Measurements from ENCODE around the gene PGM2L1. TPM values are rescaled to one million over a fixed set of nuclear protein-coding genes. Genes with fewer than 3 reads are reported as not detected.

PGM2L1 gene
- total RNA-seq, 1 donor from 2014 or later = 1.6 TPM

- peak overlapping the region; percentile 84 for H3K4me3 ChIP-seq
- TF ChIP-seq CTCF (IDR thresholded peaks at IDR 0.05; ENCODE audit: borderline replicate concordance) = peak; percentile 20
- H3K36me3 ChIP-seq = no peaks in the 10 kb centered on the region
- no peaks in the 10 kb centered on the region for H3K27me3 ChIP-seq (ENCODE audit: low read depth)
- no peaks in the 10 kb centered on the region for H3K9me3 ChIP-seq (replicated peaks)
- H3K4me1 ChIP-seq = peaks cover 12% of the 10 kb centered on the region
- DNase-seq = no peak
- H3K27ac ChIP-seq (replicated peaks) = peak overlapping the region; percentile 96
- intact Hi-C loops (cut with micrococcal nuclease) = no loop called here
Measured at GRCh38 chr11:74397501-74398243, 561 bp downstream of the PGM2L1 start.

GRCh38 chr11:74392256-74392655 is 6.0 kb downstream of the PGM2L1 start:
- no peak for TF ChIP-seq CTCF (IDR thresholded peaks at IDR 0.05; ENCODE audit: borderline replicate concordance)
- DNase-seq = no peak
- Histone ChIP-seq H3K4me1 (peaks cover 2% of the 10 kb centered on the region), H3K4me3 (no peak overlapping the region), H3K9me3 (replicated peaks) (no peaks in the 10 kb centered on the region), H3K27ac (replicated peaks) (no peak overlapping the region), H3K27me3 (ENCODE audit: low read depth) (no peaks in the 10 kb centered on the region), H3K36me3 (no peaks in the 10 kb centered on the region)
- intact Hi-C loops (cut with micrococcal nuclease) = no loop called here

GRCh38 chr11:74391193-74391592 is 7.0 kb downstream of the PGM2L1 start:
- Histone ChIP-seq H3K4me1 (no peaks in the 10 kb centered on the region), H3K36me3 (no peaks in the 10 kb centered on the region), H3K9me3 (replicated peaks) (no peaks in the 10 kb centered on the region), H3K27me3 (ENCODE audit: low read depth) (no peaks in the 10 kb centered on the region), H3K27ac (replicated peaks) (no peak overlapping the region), H3K4me3 (no peak overlapping the region)
- DNase-seq = no peak
- no peak for TF ChIP-seq CTCF (IDR thresholded peaks at IDR 0.05; ENCODE audit: borderline replicate concordance)
- intact Hi-C loops (cut with micrococcal nuclease) = no loop called here

- intact Hi-C loops (cut with micrococcal nuclease) = no loop called here
- no peak overlapping the region for H3K27ac ChIP-seq (replicated peaks)
- no peak overlapping the region for H3K4me3 ChIP-seq
- no peaks in the 10 kb centered on the region for H3K27me3 ChIP-seq (ENCODE audit: low read depth)
- TF ChIP-seq CTCF (IDR thresholded peaks at IDR 0.05; ENCODE audit: borderline replicate concordance) = no peak
- no peak for DNase-seq
- no peaks in the 10 kb centered on the region for H3K4me1 ChIP-seq
- no peaks in the 10 kb centered on the region for H3K9me3 ChIP-seq (replicated peaks)
- no peaks in the 10 kb centered on the region for H3K36me3 ChIP-seq
Measured at GRCh38 chr11:74390697-74391096, 7.5 kb downstream of the PGM2L1 start.

- Histone ChIP-seq H3K27me3 (ENCODE audit: low read depth) (no peaks in the 10 kb centered on the region), H3K4me3 (no peak overlapping the region), H3K9me3 (replicated peaks) (no peaks in the 10 kb centered on the region), H3K4me1 (no peaks in the 10 kb centered on the region), H3K27ac (replicated peaks) (no peak overlapping the region), H3K36me3 (no peaks in the 10 kb centered on the region)
- TF ChIP-seq CTCF (IDR thresholded peaks at IDR 0.05; ENCODE audit: borderline replicate concordance) = peak; percentile 81
- DNase-seq = no peak
- intact Hi-C loops (cut with micrococcal nuclease) = loop anchor here (2.0 kb wide), 1 partner anchor 60 kb away; no protein-coding TSS in a partner anchor
Measured at GRCh38 chr11:74388678-74389327, 9.4 kb downstream of the PGM2L1 start.

All from left ventricle myocardium inferior (tissue), 1 donor.